ENCODE measurements around the gene ABCD3. TPM values are rescaled to one million over a fixed set of nuclear protein-coding genes. Genes with fewer than 3 reads are reported as not detected.
A peak's percentile ranks its signal among the peaks of the same experiment; 100 is the strongest.

ABCD3 gene
- total and polyA plus RNA-seq, 2 of the 8 experiments (the other 6 are each of a cell fraction or from before 2014, with no cell fraction given), result 6.6 to 29.4 TPM

- Histone ChIP-seq H2BK12ac (ENCODE audit: low read depth, low read length) (no peak overlapping the region), H3K23me2 (ENCODE audit: low read depth, low read length) (no peaks in the 10 kb centered on the region), H4K5ac (ENCODE audit: insufficient read length, low read depth, low read length) (no peak overlapping the region), H4K8ac (ENCODE audit: extremely low read depth, insufficient read depth, low read length) (no peak overlapping the region), H3K4ac (replicated peaks; ENCODE audit: insufficient read length, low read depth, low read length) (no peak overlapping the region), H4K91ac (replicated peaks; ENCODE audit: insufficient read length, low read length) (no peak overlapping the region), H2AFZ (ENCODE audit: low read length) (0 out of 2 replicates have a peak overlapping the region, but pooled peaks have one; percentile 7), H2BK120ac (replicated peaks; ENCODE audit: low read depth, low read length) (no peak overlapping the region), H3K79me2 (ENCODE audit: control insufficient read depth in 1 of 2, insufficient read depth in 2 of 2, low read length in 2 of 2) (no peaks in the 10 kb centered on the region), H3K79me1 (ENCODE audit: low read depth, low read length) (no peaks in the 10 kb centered on the region), H2BK15ac (ENCODE audit: low read length) (no peak overlapping the region), H3K9me3 (ENCODE audit: insufficient read depth in 2 of 2, low read depth in 1 of 2, low read length in 1 of 2) (peaks cover 1 to 2% of the 10 kb centered on the region in 2 experiments; a peak in 1 of 4 replicates), H3K56ac (replicated peaks; ENCODE audit: insufficient read length, low read depth, low read length) (no peak overlapping the region), H3K4me1 (replicated peaks in 1 of 4; ENCODE audit: control insufficient read depth in 3 of 4, insufficient read depth in 4 of 4, low read length in 3 of 4) (peaks cover 0 to 13% (median 3%) of the 10 kb centered on the region in 4 experiments; a peak in 5 of 7 replicates), H2BK20ac (ENCODE audit: low read length) (no peak overlapping the region), H2BK5ac (ENCODE audit: low read depth, low read length) (no peak overlapping the region), H3K27ac (ENCODE audit: low read depth, low read length) (no peak overlapping the region), H3K9ac (replicated peaks in 1 of 4; ENCODE audit: extremely low read depth in 1 of 4, low read depth in 3 of 4, low read length in 3 of 4) (no peak overlapping the region), H3K36me3 (ENCODE audit: control insufficient read depth in 2 of 4, insufficient read depth in 4 of 4, low read length in 3 of 4) (no peaks in the 10 kb centered on the region), H3K23ac (ENCODE audit: insufficient read length) (no peak overlapping the region), H2AK5ac (ENCODE audit: low read depth, low read length) (no peak overlapping the region), H3K4me3 (ENCODE audit: extremely low read depth in 1 of 4, insufficient read depth in 2 of 4, low read depth in 3 of 4, low read length in 4 of 4) (no peak overlapping the region), H3K14ac (ENCODE audit: insufficient read length) (no peak overlapping the region), H3K27me3 (replicated peaks in 1 of 4; ENCODE audit: control insufficient read depth in 3 of 4, extremely low read depth in 1 of 4, insufficient read depth in 3 of 4, low read length in 3 of 4) (no peaks in the 10 kb centered on the region), H3K18ac (ENCODE audit: extremely low read depth, low read length) (no peak overlapping the region), H3K4me2 (ENCODE audit: insufficient read depth in 1 of 2, low read depth in 2 of 2, low read length in 2 of 2) (no peak overlapping the region), H4K20me1 (replicated peaks in 1 of 2; ENCODE audit: control insufficient read depth in 1 of 2, insufficient read depth in 2 of 2, low read length in 2 of 2) (no peaks in the 10 kb centered on the region)
- no peak for FAIRE-seq
- ChIA-PET POLR2A (ENCODE audit: partially characterized antibody) (interaction anchor here (0.7 to 1.0 kb wide), 2 partner anchors 8 to 11 kb away, joined by 3 read pairs; no protein-coding TSS in a partner anchor), CTCF (ENCODE audit: partially characterized antibody) (interaction anchor here (0.6 to 1.9 kb wide), 25 partner anchors 8 to 409 kb away, joined by 3 to 12 read pairs (median 5); no protein-coding TSS in a partner anchor)
- TF ChIP-seq CTCF (IDR thresholded peaks at IDR 0.05; ENCODE audit: control extremely low read depth in 1 of 3, insufficient read depth in 1 of 3, low read depth in 1 of 3, low read length in 3 of 3) (peak; percentile 29 to 48 (median 47)), BRCA1 (IDR thresholded peaks at IDR 0.05; ENCODE audit: low read depth, low read length) (no peak), RAD21 (IDR thresholded peaks at IDR 0.05 in 1 of 2, conservative IDR thresholded peaks at IDR 0.05 in 1 of 2; ENCODE audit: low read depth in 2 of 2, low read length in 2 of 2) (peak in 1 of 2 experiments; percentile 58; a peak in 2 of 4 replicates), HDAC6 (IDR thresholded peaks at IDR 0.05; ENCODE audit: low read depth, low read length) (no peak)
- WGBS, 2 experiments (ENCODE audit: extremely low coverage in 1 of 2, insufficient coverage in 1 of 2, insufficient read length in 1 of 2, insufficient replicate concordance in 2 of 2, low coverage in 1 of 2, low lambda C conversion rate in 2 of 2, missing lambda C conversion rate in 1 of 2), result 70% methylated on average over 11 of the region's 11 CpGs; no CpG with 5 or more reads in 1 of the 2 experiments
- DNase-seq (ENCODE audit: low read depth in 1 of 2, low spot score in 2 of 2), result no peak
Measured at GRCh38 chr1:94396356-94397010, 21.7 kb upstream of the ABCD3 start.
